GM19351 (cell line): ENCODE measurements around the gene UNC13A.

Source experiments
- ATAC-seq: cut with Tn5 transposase; IDR thresholded peaks from one replicate; pipeline ENCODE4 v1.9.1; 2021; ENCODE audit warnings: mild to moderate bottlenecking, moderate library complexity; ENCODE audit not compliant: unreplicated experiment

UNC13A gene

DNA sequence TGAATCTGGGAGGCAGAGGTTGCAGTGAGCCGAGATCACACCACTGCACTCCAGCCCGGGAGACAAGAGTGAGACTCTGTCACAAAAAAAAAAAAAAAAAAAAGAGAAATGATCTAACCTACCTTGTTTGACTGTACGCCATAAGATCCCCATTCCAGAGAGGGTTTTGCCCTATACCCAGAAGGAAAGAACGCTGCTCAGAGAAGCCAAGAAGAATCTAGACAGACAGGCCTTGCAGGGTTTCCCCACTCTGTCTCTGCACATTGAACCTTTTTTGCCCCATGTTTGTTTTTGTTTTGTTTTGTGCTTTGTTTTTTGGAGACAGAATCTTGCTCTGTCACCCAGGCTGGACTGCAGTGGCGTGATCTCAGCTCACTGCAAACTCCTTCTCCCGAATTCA is 23.7 kb upstream of the UNC13A start:
- ATAC-seq, result no peak

DNA sequence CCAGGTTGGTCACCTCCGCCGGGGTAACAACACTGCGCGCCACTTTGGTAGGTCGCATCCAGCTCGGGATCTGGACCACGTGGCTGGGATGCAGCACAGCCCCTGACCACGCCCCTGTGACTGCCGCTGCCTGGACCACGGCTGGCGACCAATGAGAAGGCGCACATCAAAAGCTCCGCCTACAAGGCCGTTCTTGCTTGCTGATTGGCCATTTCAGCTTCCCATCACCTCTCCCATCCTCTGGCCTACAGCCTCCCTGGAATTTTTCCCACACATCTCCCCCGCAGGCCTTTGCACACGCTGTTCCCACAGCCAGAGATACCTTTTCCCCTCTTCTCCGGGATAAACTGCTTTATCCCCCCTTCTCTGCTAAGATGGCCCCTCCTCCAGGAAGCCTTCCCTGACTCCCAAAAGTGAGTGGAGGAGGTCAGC is 18.6 kb upstream of the UNC13A start:
- no peak for ATAC-seq

DNA sequence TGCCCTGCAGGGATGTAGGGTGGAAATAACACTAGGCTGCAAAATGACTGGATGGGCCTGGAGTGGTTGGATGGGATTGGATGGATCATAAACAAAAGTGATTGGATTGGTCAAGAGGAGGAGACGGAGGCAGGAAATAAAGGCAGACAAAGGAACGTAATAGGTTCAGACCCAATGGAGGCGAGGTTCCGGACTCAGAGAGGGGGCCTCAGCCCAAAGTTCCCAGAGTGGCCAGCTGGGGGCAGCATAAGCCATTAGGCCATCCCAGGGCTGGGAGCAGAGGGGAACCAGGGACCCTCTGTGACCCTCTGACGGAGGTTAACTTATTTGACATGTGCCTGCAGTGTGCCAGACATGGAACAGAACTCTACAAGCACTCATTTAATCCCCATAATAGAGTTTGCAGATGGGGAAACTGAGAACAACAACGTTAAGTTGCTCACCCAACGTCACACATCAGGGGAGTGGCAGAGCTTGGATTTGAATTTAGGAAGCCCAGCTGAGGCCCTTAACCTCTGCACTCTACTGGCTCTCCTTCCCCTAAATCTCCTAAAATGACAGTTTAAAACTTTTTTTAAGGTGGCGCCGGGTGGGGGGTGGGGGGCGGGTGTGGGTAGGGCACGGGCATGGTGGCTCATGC is 15.8 kb upstream of the UNC13A start:
- no peak for ATAC-seq

DNA sequence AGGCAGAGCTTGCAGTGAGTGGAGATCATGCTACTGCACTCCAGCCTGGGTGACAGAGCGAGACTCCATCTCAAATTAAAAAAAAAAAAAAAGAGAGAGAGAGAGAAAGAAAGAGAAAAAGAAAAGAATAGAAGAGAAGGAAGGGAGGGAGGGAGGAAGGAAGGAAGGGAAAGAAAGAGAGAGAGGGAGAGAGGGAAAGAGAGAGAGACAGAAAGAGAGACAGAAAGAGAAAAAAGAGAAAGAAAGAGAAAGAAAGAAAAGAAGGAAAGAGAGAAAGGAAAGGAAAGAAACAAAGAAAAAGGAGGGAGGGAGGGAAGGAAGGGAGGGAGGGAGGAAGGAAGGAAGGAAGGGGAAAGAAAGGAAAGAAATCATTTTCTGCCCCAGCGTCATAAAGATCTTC is 7.0 kb upstream of the UNC13A start:
- no peak for ATAC-seq

DNA sequence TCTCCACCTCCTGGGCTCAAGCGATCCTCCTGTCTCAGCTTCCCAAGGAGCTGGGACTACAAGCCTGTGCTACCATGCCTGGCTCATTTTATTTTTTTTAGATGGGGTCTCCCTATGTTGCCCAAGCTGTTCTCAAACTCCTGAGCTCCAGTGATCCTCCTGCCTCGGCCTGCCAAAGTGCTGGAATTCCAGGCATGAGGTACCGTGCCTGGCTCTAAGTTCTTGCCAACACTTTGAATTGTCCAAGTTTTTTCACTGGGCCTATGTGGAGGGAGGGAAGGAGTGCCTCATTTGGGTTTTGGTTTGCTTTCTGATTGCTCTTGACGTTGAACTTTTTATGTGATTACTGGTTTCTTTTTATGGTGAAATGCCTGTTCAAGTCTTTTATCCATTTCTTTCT is 4.4 kb upstream of the UNC13A start:
- no peak for ATAC-seq

DNA sequence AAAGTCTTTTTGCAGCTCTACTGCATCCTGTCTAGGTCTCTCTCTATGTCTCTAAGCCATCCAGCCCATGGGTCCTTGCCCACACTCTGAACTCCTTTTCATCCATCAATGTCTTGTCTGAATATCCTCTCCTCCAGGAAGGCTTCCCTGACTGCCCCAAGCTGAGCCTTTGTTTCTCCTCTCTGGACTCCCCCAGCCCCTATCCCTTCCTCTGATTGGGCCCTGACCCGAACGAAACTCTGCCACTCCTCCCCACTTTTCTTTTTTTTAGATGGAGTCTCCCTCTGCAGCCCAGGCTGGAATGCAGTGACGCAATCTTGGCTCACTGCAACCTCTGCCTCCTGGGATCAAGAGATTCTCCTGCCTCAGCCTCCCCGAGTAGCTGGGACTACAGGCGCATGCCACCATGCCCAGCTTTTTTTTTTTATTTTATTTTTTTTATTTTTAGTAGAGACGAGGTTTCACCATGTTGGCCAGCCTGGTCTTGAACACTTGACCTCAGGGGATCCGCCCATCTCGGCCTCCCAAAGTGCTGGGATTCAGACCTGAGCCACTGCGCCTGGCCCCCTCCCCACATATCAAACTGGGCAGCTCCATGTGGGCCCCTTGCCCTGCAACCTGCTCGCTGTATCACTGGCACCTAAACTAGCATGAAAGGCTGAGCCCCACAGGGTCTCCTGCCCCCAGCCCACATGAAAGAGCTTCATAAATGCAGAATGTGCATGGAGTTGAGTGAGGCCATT is 870 bp upstream of the UNC13A start:
- ATAC-seq, result no peak

DNA sequence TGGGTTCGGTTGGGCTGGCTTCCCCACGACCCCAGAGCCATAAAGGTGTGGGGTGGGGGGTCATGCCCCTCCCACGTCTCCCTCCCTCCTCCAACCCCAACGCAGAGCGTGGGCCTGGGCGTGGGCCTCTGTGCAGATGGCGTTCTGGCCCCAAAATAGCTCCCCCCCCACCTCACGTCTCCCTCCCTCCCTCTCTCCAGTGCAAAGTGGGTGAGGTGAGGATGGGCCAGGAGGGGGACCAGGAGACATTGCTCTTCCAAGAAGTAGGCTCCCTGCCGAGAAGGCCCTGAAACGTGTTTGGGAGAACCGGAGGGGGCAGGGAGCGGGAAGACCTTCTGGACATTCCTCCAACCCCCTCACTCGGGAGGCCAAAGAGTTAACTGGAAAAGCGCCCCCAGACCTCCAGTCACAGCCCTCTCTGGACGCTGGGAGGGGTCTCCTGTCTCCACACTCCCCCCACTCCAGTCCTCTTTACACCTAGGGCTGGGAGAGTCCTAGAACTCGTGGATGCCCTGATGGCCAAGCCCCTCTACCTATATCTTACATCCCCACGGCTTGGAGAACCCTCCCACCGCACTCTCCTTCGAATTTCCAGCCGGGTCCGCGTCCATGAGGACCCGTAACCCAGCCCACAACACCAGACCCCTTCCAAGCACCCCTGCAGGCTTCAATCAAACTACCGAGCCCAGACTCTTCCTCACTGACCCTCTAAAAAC is 855 bp downstream of the UNC13A start:
- no peak for ATAC-seq

DNA sequence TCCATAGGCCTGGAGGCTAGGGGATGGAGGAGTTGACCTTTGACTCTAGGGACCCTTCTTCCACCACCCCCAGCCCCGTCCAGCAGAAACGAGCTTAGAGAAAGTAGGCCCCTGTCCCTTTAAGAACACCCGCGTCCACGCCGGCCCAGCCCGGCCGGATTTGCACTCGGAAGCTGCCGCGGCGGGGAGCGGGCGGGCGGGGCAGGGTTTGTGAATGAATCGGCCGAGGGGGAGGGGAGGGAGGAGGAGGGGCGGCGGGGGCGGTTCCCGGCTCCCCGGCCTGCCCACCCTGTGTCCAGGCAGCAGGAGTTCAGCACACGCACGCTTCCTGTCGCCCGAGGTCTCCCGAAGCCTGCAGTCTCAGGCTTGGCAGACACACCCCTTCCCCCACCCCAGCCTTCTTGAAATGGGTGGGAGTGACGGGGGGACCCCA is 1.5 kb downstream of the UNC13A start:
- no peak for ATAC-seq

DNA sequence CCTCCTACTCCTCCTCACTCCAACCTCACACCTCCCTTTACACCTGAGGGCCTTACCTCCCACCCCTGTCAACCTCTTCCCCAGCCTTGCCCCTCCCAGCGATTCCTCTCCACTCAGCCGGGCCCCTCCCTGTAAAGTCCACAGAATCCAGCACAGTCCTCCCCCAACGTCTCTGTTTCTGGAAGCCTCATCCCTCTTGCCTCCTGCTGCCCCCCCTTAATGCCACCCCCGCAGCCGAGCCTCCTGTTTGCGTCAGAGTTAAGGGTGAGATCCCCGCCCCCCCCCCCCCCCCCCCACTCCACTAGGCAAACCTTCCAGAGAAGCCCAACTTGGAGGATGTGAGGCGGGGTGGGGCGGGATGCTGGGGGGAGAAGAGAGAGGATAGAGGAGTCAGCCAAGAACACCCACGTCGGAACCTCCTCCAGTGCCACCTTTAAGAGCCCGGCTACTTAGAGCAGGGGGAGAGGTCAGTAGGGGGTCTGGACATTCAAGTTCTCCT is 2.1 kb downstream of the UNC13A start:
- ATAC-seq, result no peak

DNA sequence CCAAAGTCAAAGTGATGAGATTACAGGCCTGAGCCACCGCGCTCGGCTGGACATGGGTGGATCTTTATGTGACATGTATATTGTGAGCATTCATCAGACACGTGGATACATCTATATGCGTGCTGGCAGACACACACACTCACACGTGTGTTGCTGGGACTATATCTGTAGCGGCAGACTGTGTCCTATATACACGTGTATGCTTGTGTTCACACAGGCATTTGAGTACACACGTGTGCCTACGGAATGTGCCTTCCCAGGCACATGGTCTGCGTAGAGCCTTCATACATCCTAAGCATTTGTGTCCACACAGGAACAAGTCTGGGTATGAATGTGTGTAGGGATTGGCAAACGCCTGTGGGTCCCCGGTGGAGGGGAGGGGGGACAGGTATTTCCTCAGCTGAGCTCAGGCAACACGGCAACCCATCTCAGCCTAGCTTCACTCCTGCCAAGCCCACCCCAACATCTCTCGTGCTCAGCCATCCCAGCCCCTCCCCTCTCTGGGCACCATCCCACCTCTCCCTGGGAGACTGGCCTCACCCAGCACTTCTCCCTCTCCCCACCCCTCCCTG is 2.6 kb downstream of the UNC13A start:
- no peak for ATAC-seq

DNA sequence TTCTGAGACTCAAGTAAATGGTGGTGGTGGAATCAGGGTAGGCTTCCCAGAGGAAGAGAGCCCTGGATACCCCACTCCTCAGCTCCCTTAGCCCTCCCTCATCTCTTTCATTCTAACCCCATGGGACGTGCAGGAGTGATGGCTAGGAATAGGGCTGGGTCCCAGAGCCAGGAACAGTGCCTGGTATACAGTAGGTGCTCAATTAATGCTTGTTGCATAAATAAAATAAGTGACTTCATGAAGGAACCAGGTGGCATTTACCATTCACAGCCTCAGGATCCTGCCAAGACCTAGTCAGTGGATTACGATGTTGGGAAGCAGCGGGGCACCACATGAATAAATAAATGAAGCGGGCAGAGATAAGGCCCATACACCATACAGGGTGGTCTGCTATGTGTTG is 3.9 kb downstream of the UNC13A start:
- ATAC-seq, result no peak

DNA sequence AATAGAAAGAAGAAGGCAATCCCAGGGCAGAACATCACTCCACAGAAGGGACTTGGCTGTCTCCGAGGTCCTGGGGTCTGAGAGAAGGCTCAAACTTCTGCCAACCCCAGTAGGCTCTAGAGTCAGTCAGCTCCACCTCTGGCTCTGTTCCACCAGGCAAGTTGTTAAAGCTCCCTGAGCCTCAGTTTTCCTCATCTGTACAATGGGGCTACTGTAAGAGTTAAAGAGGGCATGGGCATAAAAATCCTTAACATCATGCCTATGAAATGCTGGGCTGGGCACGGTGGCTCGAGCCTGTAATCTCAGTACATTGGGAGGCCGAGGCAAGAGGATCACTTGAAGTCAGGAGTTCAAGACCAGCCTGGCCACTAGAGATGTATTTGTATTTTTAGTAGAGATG is 5.1 kb downstream of the UNC13A start:
- ATAC-seq, result no peak

DNA sequence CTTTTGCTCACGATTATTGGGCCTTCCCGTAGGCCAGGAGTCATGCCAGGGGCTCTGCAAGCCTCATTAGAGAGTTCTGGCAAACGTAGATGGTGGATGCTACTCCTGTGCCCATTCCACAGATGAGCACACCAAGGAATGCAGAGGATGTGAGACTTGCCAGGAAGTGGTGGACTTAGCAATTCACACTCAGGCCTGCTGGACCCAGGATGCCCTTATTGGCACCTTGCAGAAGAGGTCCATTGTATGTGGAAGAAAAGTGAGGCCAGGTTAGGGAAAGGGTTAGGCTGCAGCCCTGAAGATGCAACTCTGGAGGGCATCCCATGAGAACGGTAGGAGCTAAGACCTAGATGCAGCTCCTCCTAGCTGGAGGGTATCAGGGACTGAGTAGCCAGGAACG is 5.9 kb downstream of the UNC13A start:
- no peak for ATAC-seq

DNA sequence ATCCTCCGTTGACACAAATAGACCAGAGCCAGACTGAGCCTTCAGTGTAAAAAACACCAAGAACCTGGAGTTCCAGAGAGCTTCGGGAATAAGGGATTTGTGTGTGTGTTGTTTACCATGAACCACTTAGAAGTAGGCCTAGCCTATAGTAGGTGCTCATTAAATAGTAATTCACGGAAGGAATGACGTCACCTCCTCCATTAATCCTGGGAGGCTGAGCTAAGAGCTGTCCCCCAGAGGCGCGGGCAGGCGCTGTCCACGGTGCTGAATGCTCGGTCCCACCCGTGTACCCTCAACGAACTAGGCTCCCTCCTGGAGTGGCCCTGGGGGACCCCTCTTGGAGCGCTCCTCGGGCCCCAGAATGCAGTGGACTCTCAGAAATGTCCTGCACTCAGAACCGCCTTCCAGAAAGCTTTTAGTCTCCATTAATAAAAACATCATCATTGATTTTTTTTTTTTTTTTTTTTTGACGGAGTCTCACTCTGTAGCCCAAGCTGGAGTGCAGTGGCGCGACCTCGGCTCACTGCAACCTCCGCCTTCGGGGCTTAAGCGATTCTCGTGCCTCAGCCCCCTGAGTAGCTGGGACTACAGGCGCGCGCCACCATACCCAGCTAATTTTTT is 6.5 kb downstream of the UNC13A start:
- ATAC-seq, result no peak

DNA sequence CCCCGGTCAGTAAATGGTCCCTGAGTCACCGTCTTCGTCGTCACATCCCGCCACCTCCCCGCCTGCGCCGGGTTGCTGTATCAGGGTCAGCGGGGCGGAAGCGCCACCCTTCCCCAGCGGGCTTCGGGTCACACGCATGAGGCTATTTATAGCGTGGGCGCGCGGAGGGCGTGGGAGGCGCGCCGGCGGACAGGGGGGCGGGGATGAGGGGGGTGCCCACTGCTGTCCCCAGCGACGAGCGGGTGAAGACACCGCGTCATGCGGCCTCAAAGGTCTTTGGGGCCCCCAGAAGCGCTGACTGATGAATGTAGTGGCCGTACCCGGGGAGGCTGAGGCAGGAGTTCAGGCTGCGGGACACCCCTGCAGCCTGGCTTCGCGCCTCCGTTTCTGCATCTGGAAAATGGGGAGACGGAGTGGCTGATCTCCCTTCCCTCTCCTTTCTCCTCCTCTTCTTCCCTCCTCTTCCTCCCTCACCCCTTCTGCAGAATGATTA is 7.9 kb downstream of the UNC13A start:
- no peak for ATAC-seq

DNA sequence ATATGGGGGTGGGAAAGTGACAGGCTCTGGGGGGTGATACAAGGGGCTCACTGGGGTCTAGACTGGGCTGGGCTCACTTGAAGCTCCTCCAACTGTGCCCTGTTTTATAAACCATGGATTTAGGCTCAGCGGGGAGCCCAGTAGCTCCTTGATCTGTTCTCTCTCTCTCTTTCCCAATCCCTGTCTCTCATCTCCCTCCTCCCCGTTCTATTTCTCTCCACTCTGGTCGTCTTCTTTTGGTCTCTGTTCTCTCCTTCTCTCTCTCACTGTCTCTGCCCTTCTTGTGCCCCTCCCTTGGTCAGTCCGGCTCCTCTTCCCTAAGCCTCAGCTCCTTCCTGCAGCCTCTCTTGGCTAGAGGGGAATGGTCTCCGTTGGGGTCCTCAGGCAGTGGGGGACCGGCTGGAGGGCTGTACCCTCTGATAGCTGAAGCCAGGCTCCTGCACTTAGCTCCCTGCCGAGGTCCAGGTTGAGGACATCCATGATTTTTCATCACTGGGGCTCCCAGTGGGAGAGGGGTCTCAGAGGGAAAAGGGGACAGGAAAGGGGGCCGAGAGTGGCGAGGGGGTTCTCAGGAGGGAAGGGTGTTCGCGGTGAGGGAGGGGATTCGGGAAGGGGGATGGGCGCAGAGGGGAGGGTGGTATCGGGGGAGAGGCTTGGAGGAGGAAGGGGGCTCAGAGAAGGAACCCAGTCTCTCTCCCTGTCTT is 8.5 kb downstream of the UNC13A start:
- ATAC-seq, result no peak

DNA sequence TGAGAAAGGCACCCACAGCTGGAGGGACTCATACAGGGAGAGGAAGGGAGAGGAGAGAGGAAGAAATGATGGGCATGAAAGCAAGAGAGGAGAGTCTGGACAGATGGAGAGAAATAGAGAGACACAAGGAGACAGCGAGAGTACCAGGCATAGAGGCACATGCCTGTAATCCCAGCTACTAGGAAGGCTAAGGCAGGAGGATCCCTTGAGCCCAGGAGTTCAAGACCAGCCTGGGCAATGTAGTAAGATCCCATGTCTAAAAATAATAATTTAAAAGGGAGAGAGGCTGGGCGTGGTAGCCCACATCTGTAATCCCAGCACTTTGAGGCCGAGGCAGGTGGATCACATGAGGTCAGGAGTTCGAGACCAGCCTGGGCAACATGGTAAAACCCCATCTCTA is 9.3 kb downstream of the UNC13A start:
- no peak for ATAC-seq

DNA sequence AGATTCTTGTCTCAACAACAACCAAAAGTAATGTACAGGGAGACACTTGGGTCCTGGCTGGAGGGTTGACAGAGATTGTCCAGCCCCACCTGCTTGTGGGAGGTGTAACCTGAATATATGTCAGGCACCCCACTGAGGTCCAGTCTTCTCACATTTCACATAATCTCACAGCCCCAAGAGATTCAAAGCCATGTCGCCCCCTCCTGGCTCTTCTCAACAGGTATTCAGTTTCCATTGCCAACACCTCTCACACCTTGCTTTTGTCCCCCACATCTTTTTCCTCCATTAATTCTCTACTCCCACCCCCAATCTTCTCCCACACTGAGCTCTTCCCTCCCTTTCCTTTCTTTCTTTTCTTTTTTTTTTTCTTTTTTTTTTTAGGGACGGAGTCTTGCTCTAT is 11.2 kb downstream of the UNC13A start:
- no peak for ATAC-seq

DNA sequence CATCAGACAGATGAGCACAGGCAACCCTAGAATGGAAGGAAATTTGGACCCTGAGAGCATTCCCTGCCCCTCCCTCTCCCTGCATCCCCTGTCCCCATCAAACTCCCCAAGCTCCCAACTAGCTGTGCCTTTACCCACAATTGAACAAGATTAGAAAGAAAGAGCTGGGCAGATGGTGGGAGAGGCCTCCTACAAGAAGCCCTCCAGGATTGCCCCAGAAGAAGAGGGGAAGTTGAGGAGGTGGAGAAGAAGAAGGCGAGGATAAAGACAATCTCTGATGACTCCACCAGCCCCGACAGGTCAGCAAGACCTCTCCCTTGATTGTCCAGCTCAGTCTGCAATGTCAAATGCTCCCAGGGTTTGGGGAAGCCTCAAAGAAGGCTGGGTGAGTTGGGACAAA is 11.9 kb downstream of the UNC13A start:
- ATAC-seq, result no peak
